Mononuclear cell (primary cell): ENCODE results near the gene CPA4. TPM values are rescaled to one million over a fixed set of nuclear protein-coding genes. Genes with fewer than 3 reads are reported as not detected.
"Not testable (repeated sequence)": the region's sequence is repeated elsewhere in the genome, so short reads cannot be mapped to it uniquely, and the experiment has no call there.

Source experiments
- H3K27me3 ChIP-seq: 2 replicates; pipeline ENCODE4 v1.6.0; 2011; ENCODE audit warnings: low read length, control low read depth; ENCODE audit not compliant: insufficient read depth
- H3K4me1 ChIP-seq: 2 replicates; pipeline ENCODE4 v1.5.1; 2011; ENCODE audit warnings: mild to moderate bottlenecking, low read length, control low read depth; ENCODE audit not compliant: insufficient read depth
- H3K4me3 ChIP-seq: 2 replicates; pipeline ENCODE4 v1.5.1; 2011; ENCODE audit warnings: mild to moderate bottlenecking, low read length, moderate library complexity
- H3K9me3 ChIP-seq: 2 replicates; pipeline ENCODE4 v1.5.1; 2011; ENCODE audit warnings: low read depth, mild to moderate bottlenecking, control low read depth, low read length
- total RNA-seq: library from RNA; depleted of rRNA; stranded (reverse); fragments of >200 nt; gene quantifications from one replicate; pipeline ENCODE4 v1.2.3, GENCODE V29; 2012

Gene CPA4
- total RNA-seq, result 0.21 TPM

- Histone ChIP-seq H3K4me1 (no peaks in the 10 kb centered on the region), H3K27me3 (no peaks in the 10 kb centered on the region), H3K9me3 (no peaks in the 10 kb centered on the region), H3K4me3 (no peak within 1 kb of the TSS)
Observed at GRCh38 chr7:130292682-130293257, at the start of gene CPA4. CPA4 (plus strand) TSS chr7:130293161; CDS start chr7:130293181, 20 bp downstream.

- not testable (repeated sequence) for H3K4me3 ChIP-seq, H3K4me1 ChIP-seq, H3K27me3 ChIP-seq, H3K9me3 ChIP-seq
Observed at GRCh38 chr7:130243486-130243885, 49.5 kb upstream of the CPA4 start.

GRCh38 chr7:130246491-130246890, 46.5 kb upstream of the CPA4 start:
- H3K27me3 ChIP-seq, H3K9me3 ChIP-seq, H3K4me1 ChIP-seq, H3K4me3 ChIP-seq: not testable (repeated sequence)

- H3K4me3 ChIP-seq, H3K4me1 ChIP-seq, H3K9me3 ChIP-seq, H3K27me3 ChIP-seq: not testable (repeated sequence)
Observed at GRCh38 chr7:130248842-130249241, 44.1 kb upstream of the CPA4 start.

- H3K9me3 ChIP-seq, H3K4me3 ChIP-seq, H3K27me3 ChIP-seq, H3K4me1 ChIP-seq: not testable (repeated sequence)
Observed at GRCh38 chr7:130249626-130250025, 43.3 kb upstream of the CPA4 start.

GRCh38 chr7:130254555-130254954, 38.4 kb upstream of the CPA4 start:
- Histone ChIP-seq H3K4me1 (no peaks in the 10 kb centered on the region), H3K4me3 (no peak overlapping the region), H3K9me3 (peaks cover 5% of the 10 kb centered on the region), H3K27me3 (no peaks in the 10 kb centered on the region)

GRCh38 chr7:130256704-130257103, 36.3 kb upstream of the CPA4 start:
- Histone ChIP-seq H3K9me3 (peaks cover 5% of the 10 kb centered on the region), H3K4me1 (no peaks in the 10 kb centered on the region), H3K27me3 (no peaks in the 10 kb centered on the region), H3K4me3 (no peak overlapping the region)

GRCh38 chr7:130258494-130259078, 34.4 kb upstream of the CPA4 start:
- H3K4me3 ChIP-seq, result no peak overlapping the region
- peaks cover 5% of the 10 kb centered on the region for H3K9me3 ChIP-seq
- no peaks in the 10 kb centered on the region for H3K4me1 ChIP-seq
- no peaks in the 10 kb centered on the region for H3K27me3 ChIP-seq

GRCh38 chr7:130262448-130262847, 30.5 kb upstream of the CPA4 start:
- no peak overlapping the region for H3K4me3 ChIP-seq
- no peaks in the 10 kb centered on the region for H3K4me1 ChIP-seq
- H3K9me3 ChIP-seq, result peaks cover 5% of the 10 kb centered on the region
- no peaks in the 10 kb centered on the region for H3K27me3 ChIP-seq

GRCh38 chr7:130263130-130263529, 29.8 kb upstream of the CPA4 start:
- Histone ChIP-seq H3K9me3 (peaks cover under 1% of the 10 kb centered on the region), H3K4me3 (no peak overlapping the region), H3K4me1 (no peaks in the 10 kb centered on the region), H3K27me3 (no peaks in the 10 kb centered on the region)

GRCh38 chr7:130266258-130266960, 26.6 kb upstream of the CPA4 start, which contains the start of gene CPA2:
CPA2 (plus strand) TSS chr7:130266863; CDS start chr7:130266882, 19 bp downstream.
- Histone ChIP-seq H3K27me3 (no peaks in the 10 kb centered on the region), H3K4me1 (no peaks in the 10 kb centered on the region), H3K9me3 (no peaks in the 10 kb centered on the region), H3K4me3 (no peak within 1 kb of the TSS)

GRCh38 chr7:130266961-130267321, 26.0 kb upstream of the CPA4 start:
- H3K27me3 ChIP-seq, result no peaks in the 10 kb centered on the region
- H3K9me3 ChIP-seq, result no peaks in the 10 kb centered on the region
- no peak overlapping the region for H3K4me3 ChIP-seq
- H3K4me1 ChIP-seq, result no peaks in the 10 kb centered on the region

- Histone ChIP-seq H3K4me1 (no peaks in the 10 kb centered on the region), H3K9me3 (no peaks in the 10 kb centered on the region), H3K27me3 (no peaks in the 10 kb centered on the region), H3K4me3 (no peak overlapping the region)
Observed at GRCh38 chr7:130268463-130269317, 24.3 kb upstream of the CPA4 start.

GRCh38 chr7:130269318-130269694, 23.7 kb upstream of the CPA4 start:
- no peak overlapping the region for H3K4me3 ChIP-seq
- H3K4me1 ChIP-seq, result peaks cover 4% of the 10 kb centered on the region
- H3K27me3 ChIP-seq, result no peaks in the 10 kb centered on the region
- H3K9me3 ChIP-seq, result no peaks in the 10 kb centered on the region
